H1 (cell line): ENCODE measurements around the gene ETNK1.

Experiments used
- CTCF ChIP-seq, 3 experiments: IDR thresholded peaks; 1 replicate in 2 of 3; 2 replicates in 1 of 3; pipeline versions ENCODE4 v1.5.1 to v1.6.1; 2011; ENCODE audit warnings: low read length in 3 of 3, mild to moderate bottlenecking in 3 of 3, inconsistent platforms in 2 of 3, low read depth in 1 of 3, moderate library complexity in 1 of 3; ENCODE audit not compliant: insufficient read depth in 1 of 3; ENCODE audit errors: control extremely low read depth in 1 of 3
- KDM1A ChIP-seq: fragments of 200-600, 300-600 bp; sonication (generic); IDR thresholded peaks from 2 replicates; pipeline ENCODE4 v1.7.1; 2016; ENCODE audit warnings: mild to moderate bottlenecking, low read length, borderline replicate concordance
- KDM5A ChIP-seq: fragments of 200-600 bp; IDR thresholded peaks from 2 replicates; pipeline ENCODE4 v1.7.1; 2012; ENCODE audit warnings: mild to moderate bottlenecking, low read length, inconsistent platforms, mixed read lengths
- POLR2A ChIP-seq, 2 experiments: IDR thresholded peaks; 1 replicate in 1 of 2; 2 replicates in 1 of 2; pipeline ENCODE4 v1.6.1; 2011; ENCODE audit warnings: low read depth in 2 of 2, low read length in 2 of 2, mild to moderate bottlenecking in 2 of 2; ENCODE audit errors: control extremely low read depth in 1 of 2
- POLR2AphosphoS5 ChIP-seq: IDR thresholded peaks from 2 replicates; pipeline ENCODE4 v1.6.1; 2011; ENCODE audit warnings: low read depth, low read length

DNA sequence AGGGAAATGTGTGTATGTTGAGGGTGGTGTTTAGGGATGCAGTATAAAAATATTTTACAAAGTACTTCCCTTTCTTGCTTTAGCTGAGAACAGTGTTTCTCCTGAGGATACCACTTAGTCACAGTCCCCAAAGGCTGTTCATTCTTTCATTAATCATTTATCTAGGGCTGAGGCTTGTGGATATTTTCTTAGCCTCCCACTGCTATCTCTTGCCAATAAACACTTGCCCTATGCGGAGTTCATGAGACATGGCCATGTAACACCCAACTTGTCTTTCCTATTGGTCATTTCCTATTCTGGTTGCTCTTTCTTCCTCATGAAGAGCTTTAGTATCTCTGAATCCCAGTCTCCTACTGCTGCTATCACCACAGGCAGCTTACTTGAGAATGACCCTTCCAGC, 75.1 kb downstream of the ETNK1 start:
- TF ChIP-seq CTCF (IDR thresholded peaks at IDR 0.05; ENCODE audit: control extremely low read depth in 1 of 3, insufficient read depth in 1 of 3, low read depth in 1 of 3, low read length in 3 of 3) = no peak
- TF ChIP-seq KDM1A = no peak
- TF ChIP-seq KDM5A = no peak
- TF ChIP-seq POLR2AphosphoS5 = no peak
- no peak for TF ChIP-seq POLR2A (IDR thresholded peaks at IDR 0.05; ENCODE audit: control extremely low read depth in 1 of 2, low read depth in 2 of 2, low read length in 2 of 2)
